OCI-LY7 (cell line): Measurements from ENCODE around the gene ABCA5.

ENCODE experiments used
- CTCF ChIP-seq: fragments of 200-600 bp; sonication (generic); conservative IDR thresholded peaks from 2 replicates; pipeline ENCODE4 v1.5.1; 2014; ENCODE audit warnings: mild to moderate bottlenecking, antibody characterized with exemption, low read length, moderate library complexity, mixed read lengths
- EZH2phosphoT487 ChIP-seq: fragments of 200-600 bp; sonication (generic); IDR thresholded peaks from 2 replicates; pipeline ENCODE4 v1.6.1; 2018; ENCODE audit warnings: low read depth, borderline replicate concordance, mild to moderate bottlenecking, mixed run types, antibody characterized with exemption, low read length, moderate library complexity, mixed read lengths

GRCh38 chr17:69331756-69332155 lies 4.8 kb upstream of the ABCA5 start:
- TF ChIP-seq CTCF (no peak), EZH2phosphoT487 (no peak)
